Measurements from ENCODE around the gene PHRF1. TPM values are rescaled to one million over a fixed set of nuclear protein-coding genes. Genes with fewer than 3 reads are reported as not detected.

Gene PHRF1
- total RNA-seq, 1 donor, result 27.5 TPM

DNA sequence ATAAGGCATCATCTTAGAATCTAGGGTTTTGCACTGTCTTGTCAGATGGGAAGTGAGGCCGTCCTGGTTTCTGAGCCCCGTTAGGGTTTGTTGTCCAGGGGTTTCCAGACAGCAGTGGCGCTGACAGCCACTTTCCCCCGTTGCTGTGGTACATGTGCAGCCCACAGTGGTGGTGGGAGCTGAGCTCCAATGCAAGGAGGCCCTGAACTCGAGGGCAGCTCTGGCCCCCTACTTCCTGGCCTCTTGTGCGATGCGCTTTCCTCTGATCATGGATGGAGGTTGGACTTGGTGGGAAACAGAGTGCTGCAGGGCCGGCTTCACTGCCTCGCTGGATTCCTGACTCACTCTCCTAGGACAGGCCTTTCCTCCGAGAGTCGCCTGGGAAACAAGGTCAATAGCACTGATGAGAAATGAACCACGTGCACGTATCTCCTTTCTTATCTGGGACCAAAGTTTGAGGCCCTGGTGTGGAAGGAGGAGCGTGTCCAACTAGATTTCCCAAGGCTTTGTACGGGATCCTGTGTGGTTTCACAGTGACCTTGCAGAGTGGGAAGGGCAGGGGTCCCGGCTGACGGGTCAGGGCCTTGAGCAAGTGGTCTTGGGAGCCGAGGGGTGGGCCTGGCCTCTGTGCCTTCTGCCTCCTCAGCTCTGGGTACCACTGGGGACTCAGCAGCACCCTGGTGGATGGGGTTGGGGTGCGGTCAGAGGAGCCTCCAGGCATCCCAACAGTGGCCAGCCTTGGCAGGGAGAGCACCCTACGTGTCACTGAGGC is 3.7 kb downstream of the PHRF1 start:
- DNase-seq (ENCODE audit: insufficient read length, low spot score, missing footprints), result peak; percentile 93
- Histone ChIP-seq H3K27me3 (ENCODE audit: insufficient read depth, low read length) (peaks cover 4% of the 10 kb centered on the region), H3K9me3 (ENCODE audit: low read depth, low read length) (no peaks in the 10 kb centered on the region), H3K27ac (ENCODE audit: low read depth, low read length) (peak overlapping the region; percentile 23), H4K20me1 (ENCODE audit: insufficient read depth, low read length) (peaks cover 66% of the 10 kb centered on the region), H3K4me2 (ENCODE audit: insufficient read depth, low read length) (no peak overlapping the region), H3K79me2 (ENCODE audit: insufficient read depth, low read length) (peaks cover 79% of the 10 kb centered on the region), H3K36me3 (ENCODE audit: insufficient read depth, low read length) (peaks cover 11% of the 10 kb centered on the region), H2AFZ (ENCODE audit: low read length) (no peak overlapping the region), H3K4me3 (ENCODE audit: insufficient read depth, low read length) (no peak overlapping the region), H3K4me1 (ENCODE audit: insufficient read depth, low read length) (peaks cover 12% of the 10 kb centered on the region)
- TF ChIP-seq, protein P1, sequence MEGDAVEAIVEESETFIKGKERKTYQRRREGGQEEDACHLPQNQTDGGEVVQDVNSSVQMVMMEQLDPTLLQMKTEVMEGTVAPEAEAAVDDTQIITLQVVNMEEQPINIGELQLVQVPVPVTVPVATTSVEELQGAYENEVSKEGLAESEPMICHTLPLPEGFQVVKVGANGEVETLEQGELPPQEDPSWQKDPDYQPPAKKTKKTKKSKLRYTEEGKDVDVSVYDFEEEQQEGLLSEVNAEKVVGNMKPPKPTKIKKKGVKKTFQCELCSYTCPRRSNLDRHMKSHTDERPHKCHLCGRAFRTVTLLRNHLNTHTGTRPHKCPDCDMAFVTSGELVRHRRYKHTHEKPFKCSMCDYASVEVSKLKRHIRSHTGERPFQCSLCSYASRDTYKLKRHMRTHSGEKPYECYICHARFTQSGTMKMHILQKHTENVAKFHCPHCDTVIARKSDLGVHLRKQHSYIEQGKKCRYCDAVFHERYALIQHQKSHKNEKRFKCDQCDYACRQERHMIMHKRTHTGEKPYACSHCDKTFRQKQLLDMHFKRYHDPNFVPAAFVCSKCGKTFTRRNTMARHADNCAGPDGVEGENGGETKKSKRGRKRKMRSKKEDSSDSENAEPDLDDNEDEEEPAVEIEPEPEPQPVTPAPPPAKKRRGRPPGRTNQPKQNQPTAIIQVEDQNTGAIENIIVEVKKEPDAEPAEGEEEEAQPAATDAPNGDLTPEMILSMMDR (IDR thresholded peaks at IDR 0.05; ENCODE audit: extremely low read depth, low read depth, low read length), result no peak

DNA sequence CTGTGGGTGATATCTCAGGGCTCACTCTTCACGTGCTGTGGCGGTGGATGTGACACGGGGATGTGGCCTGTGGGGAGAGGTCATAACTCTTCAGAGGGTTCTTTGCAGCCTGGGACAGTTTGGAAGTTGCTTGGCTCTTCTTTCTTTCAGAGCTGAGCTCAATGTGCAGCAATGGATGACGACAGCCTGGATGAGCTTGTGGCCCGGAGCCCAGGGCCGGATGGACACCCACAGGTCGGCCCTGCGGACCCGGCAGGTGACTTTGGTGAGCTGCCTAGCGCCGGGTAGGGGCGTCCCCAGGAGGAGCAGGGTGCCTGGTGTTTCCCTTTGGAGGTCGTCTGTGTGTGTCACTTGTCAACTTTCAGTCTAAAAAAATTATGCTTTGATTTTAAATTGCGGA is 5.1 kb downstream of the PHRF1 start:
- TF ChIP-seq, protein P1 (IDR thresholded peaks at IDR 0.05; ENCODE audit: extremely low read depth, low read depth, low read length), result no peak
- Histone ChIP-seq H3K9me3 (ENCODE audit: low read depth, low read length) (no peaks in the 10 kb centered on the region), H2AFZ (ENCODE audit: low read length) (no peak overlapping the region), H4K20me1 (ENCODE audit: insufficient read depth, low read length) (peaks cover 70% of the 10 kb centered on the region), H3K4me1 (ENCODE audit: insufficient read depth, low read length) (peaks cover 12% of the 10 kb centered on the region), H3K27me3 (ENCODE audit: insufficient read depth, low read length) (no peaks in the 10 kb centered on the region), H3K79me2 (ENCODE audit: insufficient read depth, low read length) (peaks cover 84% of the 10 kb centered on the region), H3K36me3 (ENCODE audit: insufficient read depth, low read length) (peaks cover 13% of the 10 kb centered on the region), H3K4me2 (ENCODE audit: insufficient read depth, low read length) (no peak overlapping the region), H3K27ac (ENCODE audit: low read depth, low read length) (no peak overlapping the region), H3K4me3 (ENCODE audit: insufficient read depth, low read length) (no peak overlapping the region)
- peak; percentile 81 for DNase-seq (ENCODE audit: insufficient read length, low spot score, missing footprints)

DNA sequence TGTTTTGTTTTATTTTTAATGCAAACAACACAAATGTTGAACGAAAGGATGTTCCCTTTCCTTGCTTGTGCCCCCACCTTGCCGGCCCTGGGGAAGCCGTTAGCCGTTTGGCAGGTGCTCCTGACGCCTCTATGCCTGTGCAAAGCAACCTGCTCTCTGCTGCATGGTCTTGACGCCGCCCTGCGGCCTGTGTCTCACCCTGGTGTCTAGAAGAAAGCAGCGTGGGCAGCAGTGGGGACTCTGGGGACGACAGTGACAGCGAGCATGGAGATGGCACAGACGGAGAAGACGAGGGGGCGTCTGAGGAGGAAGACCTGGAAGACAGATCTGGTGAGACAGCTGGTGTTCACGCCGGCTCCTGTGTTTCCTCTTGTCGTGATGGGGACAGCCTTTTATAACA is 5.5 kb downstream of the PHRF1 start:
- Histone ChIP-seq H2AFZ (ENCODE audit: low read length) (no peak overlapping the region), H3K27me3 (ENCODE audit: insufficient read depth, low read length) (no peaks in the 10 kb centered on the region), H3K4me2 (ENCODE audit: insufficient read depth, low read length) (no peak overlapping the region), H3K4me1 (ENCODE audit: insufficient read depth, low read length) (peaks cover 12% of the 10 kb centered on the region), H3K79me2 (ENCODE audit: insufficient read depth, low read length) (peaks cover 87% of the 10 kb centered on the region), H3K36me3 (ENCODE audit: insufficient read depth, low read length) (peaks cover 17% of the 10 kb centered on the region), H4K20me1 (ENCODE audit: insufficient read depth, low read length) (peaks cover 75% of the 10 kb centered on the region), H3K4me3 (ENCODE audit: insufficient read depth, low read length) (no peak overlapping the region), H3K9me3 (ENCODE audit: low read depth, low read length) (no peaks in the 10 kb centered on the region), H3K27ac (ENCODE audit: low read depth, low read length) (no peak overlapping the region)
- TF ChIP-seq, protein P1 (IDR thresholded peaks at IDR 0.05; ENCODE audit: extremely low read depth, low read depth, low read length), result no peak
- DNase-seq (ENCODE audit: insufficient read length, low spot score, missing footprints), result no peak

DNA sequence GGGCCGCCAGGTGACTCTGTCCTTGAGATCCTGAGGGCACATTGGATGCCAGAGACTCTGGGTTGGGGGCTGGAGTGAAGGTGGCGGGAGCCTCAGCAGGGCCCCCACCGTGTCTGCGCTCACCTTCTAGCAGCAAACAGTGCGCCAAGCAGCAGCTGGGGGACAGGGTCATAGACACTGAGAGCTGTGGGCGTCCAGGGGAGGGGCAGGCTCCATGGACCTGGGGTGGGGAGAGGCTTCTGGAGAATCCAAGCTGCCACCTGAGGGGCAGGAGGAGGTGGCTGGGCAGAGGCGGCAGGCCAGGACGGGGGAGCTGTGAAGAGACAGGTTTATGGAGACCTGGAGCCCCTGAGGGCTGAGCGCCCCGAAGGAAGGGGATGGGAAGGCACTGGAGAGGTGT is 8.0 kb downstream of the PHRF1 start:
- Histone ChIP-seq H3K36me3 (ENCODE audit: insufficient read depth, low read length) (peaks cover 33% of the 10 kb centered on the region), H3K79me2 (ENCODE audit: insufficient read depth, low read length) (peaks cover 85% of the 10 kb centered on the region), H3K4me2 (ENCODE audit: insufficient read depth, low read length) (no peak overlapping the region), H3K27me3 (ENCODE audit: insufficient read depth, low read length) (no peaks in the 10 kb centered on the region), H2AFZ (ENCODE audit: low read length) (no peak overlapping the region), H3K9me3 (ENCODE audit: low read depth, low read length) (no peaks in the 10 kb centered on the region), H3K27ac (ENCODE audit: low read depth, low read length) (no peak overlapping the region), H3K4me3 (ENCODE audit: insufficient read depth, low read length) (no peak overlapping the region), H4K20me1 (ENCODE audit: insufficient read depth, low read length) (peaks cover 66% of the 10 kb centered on the region), H3K4me1 (ENCODE audit: insufficient read depth, low read length) (peaks cover 9% of the 10 kb centered on the region)
- TF ChIP-seq, protein P1 (IDR thresholded peaks at IDR 0.05; ENCODE audit: extremely low read depth, low read depth, low read length), result no peak
- no peak for DNase-seq (ENCODE audit: insufficient read length, low spot score, missing footprints)
